ENCODE data around the gene IFNA21.
"Not testable (repeated sequence)": the region's sequence is repeated elsewhere in the genome, so short reads cannot be mapped to it uniquely, and the experiment has no call there.

Gene IFNA21

DNA sequence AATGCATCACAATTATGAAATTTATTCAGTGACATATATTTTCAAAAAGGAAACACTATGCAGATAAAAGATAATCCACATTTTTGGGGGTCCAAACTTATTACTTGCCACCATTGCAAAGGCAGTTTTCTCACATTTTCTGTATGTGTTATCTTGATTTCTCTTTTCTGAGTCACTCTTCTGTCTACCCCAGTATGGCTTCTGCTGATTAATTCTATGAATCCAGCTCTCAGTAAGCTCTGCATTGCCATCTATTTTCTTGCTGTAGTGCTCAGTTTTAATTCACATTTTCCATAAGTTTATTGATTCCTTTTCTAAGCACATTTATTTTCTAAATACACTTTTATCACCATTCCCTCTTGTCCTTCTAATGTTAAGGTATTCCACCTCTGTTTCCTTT is 38.7 kb upstream of the IFNA21 start:
- no peaks in the 10 kb centered on the region for H3K79me2 ChIP-seq (ENCODE audit: low read length)
- no peak overlapping the region for H3K4me2 ChIP-seq (ENCODE audit: low read depth, low read length)
- H3K9ac ChIP-seq (ENCODE audit: low read length): no peak overlapping the region
- no peak for DNase-seq
- H3K27me3 ChIP-seq (replicated peaks; ENCODE audit: insufficient read depth, low read length): no peaks in the 10 kb centered on the region
- H2AFZ ChIP-seq (ENCODE audit: low read length): no peak overlapping the region
- no peaks in the 10 kb centered on the region for H3K9me2 ChIP-seq (replicated peaks; ENCODE audit: insufficient read depth, low read length)
- H3K27ac ChIP-seq (ENCODE audit: low read length): no peak overlapping the region
- no peaks in the 10 kb centered on the region for H4K20me1 ChIP-seq (ENCODE audit: insufficient read depth, low read length)
- TF ChIP-seq EZH2 (optimal IDR thresholded peaks at IDR 0.05; ENCODE audit: low read depth, low read length) (no peak), CTCF (IDR thresholded peaks at IDR 0.05; ENCODE audit: low read length) (no peak), EZH2phosphoT487 (IDR thresholded peaks at IDR 0.05; ENCODE audit: low read length) (no peak)
- H3K4me3 ChIP-seq (ENCODE audit: low read length): no peak overlapping the region
- no peaks in the 10 kb centered on the region for H3K36me3 ChIP-seq (replicated peaks; ENCODE audit: insufficient read depth, low read length)
- H3F3A ChIP-seq (ENCODE audit: insufficient read depth, low read length): no peaks in the 10 kb centered on the region
- no peaks in the 10 kb centered on the region for H3K4me1 ChIP-seq (ENCODE audit: low read length)
- no peaks in the 10 kb centered on the region for H3K9me3 ChIP-seq (replicated peaks; ENCODE audit: insufficient read depth, low read length)

DNA sequence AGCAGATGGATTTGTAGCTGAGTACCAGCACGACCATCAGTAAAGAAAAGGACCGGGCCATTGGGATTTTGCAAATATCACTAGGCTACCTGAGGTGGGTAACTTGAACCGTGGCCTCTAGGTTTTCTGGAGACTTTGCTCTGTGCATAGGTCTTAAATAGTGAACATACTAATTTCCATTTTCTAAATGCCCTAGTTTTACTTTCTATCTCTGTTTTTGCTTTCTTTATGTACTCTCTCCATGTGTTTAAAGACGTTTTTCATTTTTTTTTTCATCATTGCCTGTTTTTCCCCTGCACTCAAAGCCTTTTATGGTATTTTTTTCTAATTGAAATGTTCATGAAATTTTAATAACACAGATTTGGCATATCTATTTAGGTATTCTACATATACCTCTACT is 35.6 kb upstream of the IFNA21 start, which contains the start of gene IFNA7:
IFNA7 (minus strand) TSS at position 101 of the 400 bp plus-strand sequence; CDS start at position 61, 40 bp downstream.
- not testable (repeated sequence) for H3K4me2 ChIP-seq (ENCODE audit: low read depth, low read length); H3K9ac ChIP-seq (ENCODE audit: low read length); H3K27ac ChIP-seq (ENCODE audit: low read length); H3K4me3 ChIP-seq (ENCODE audit: low read length); H3K36me3 ChIP-seq (replicated peaks; ENCODE audit: insufficient read depth, low read length); H3K27me3 ChIP-seq (replicated peaks; ENCODE audit: insufficient read depth, low read length); H3K9me2 ChIP-seq (replicated peaks; ENCODE audit: insufficient read depth, low read length); H3K4me1 ChIP-seq (ENCODE audit: low read length); H3K79me2 ChIP-seq (ENCODE audit: low read length); H4K20me1 ChIP-seq (ENCODE audit: insufficient read depth, low read length); DNase-seq; H3K9me3 ChIP-seq (replicated peaks; ENCODE audit: insufficient read depth, low read length); H3F3A ChIP-seq (ENCODE audit: insufficient read depth, low read length); H2AFZ ChIP-seq (ENCODE audit: low read length)

GRCh38 chr9:21194867-21195776 is 28.7 kb upstream of the IFNA21 start:
- H2AFZ ChIP-seq (ENCODE audit: low read length); H3K36me3 ChIP-seq (replicated peaks; ENCODE audit: insufficient read depth, low read length); H3K27me3 ChIP-seq (replicated peaks; ENCODE audit: insufficient read depth, low read length); H3F3A ChIP-seq (ENCODE audit: insufficient read depth, low read length); H3K4me2 ChIP-seq (ENCODE audit: low read depth, low read length); H3K4me1 ChIP-seq (ENCODE audit: low read length); H4K20me1 ChIP-seq (ENCODE audit: insufficient read depth, low read length); H3K4me3 ChIP-seq (ENCODE audit: low read length); H3K9me2 ChIP-seq (replicated peaks; ENCODE audit: insufficient read depth, low read length); H3K9ac ChIP-seq (ENCODE audit: low read length); H3K79me2 ChIP-seq (ENCODE audit: low read length); H3K27ac ChIP-seq (ENCODE audit: low read length); H3K9me3 ChIP-seq (replicated peaks; ENCODE audit: insufficient read depth, low read length): not testable (repeated sequence)
- peak; percentile 26 for DNase-seq
- TF ChIP-seq CTCF (IDR thresholded peaks at IDR 0.05; ENCODE audit: low read length): peak; percentile 36

DNA sequence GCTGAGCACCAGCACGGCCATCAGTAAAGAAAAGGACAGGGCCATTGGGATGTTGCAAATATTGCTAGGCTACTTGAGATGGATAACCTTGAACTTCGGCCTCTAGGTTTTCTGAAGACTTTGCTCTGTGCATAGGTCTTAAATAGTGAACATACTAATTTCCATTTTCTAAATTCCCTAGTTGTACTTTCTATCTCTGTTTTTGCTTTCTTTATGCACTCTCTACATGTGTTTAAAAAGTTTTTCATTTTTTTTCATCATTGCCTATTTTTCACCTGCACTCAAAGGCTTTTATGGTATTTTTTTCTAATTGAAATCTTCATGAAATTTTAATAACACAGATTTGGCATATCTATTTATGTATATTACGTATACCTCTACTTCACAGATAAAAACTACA is 21.0 kb upstream of the IFNA21 start, which contains the start of gene IFNA4:
IFNA4 (minus strand) TSS at position 101 of the 400 bp plus-strand sequence; CDS start at position 45, 56 bp downstream.
- H3K4me1 ChIP-seq (ENCODE audit: low read length); H3K9me3 ChIP-seq (replicated peaks; ENCODE audit: insufficient read depth, low read length); H3K4me3 ChIP-seq (ENCODE audit: low read length); DNase-seq; H2AFZ ChIP-seq (ENCODE audit: low read length); H3K9me2 ChIP-seq (replicated peaks; ENCODE audit: insufficient read depth, low read length); H3F3A ChIP-seq (ENCODE audit: insufficient read depth, low read length); H3K27ac ChIP-seq (ENCODE audit: low read length); H3K27me3 ChIP-seq (replicated peaks; ENCODE audit: insufficient read depth, low read length); H4K20me1 ChIP-seq (ENCODE audit: insufficient read depth, low read length); H3K9ac ChIP-seq (ENCODE audit: low read length); H3K36me3 ChIP-seq (replicated peaks; ENCODE audit: insufficient read depth, low read length); H3K4me2 ChIP-seq (ENCODE audit: low read depth, low read length); H3K79me2 ChIP-seq (ENCODE audit: low read length): not testable (repeated sequence)

Data from MM.1S (cell line).